Testis (tissue), 3 donors: ENCODE data around the gene SIPA1L2. TPM values are rescaled to one million over a fixed set of nuclear protein-coding genes. Genes with fewer than 3 reads are reported as not detected.

Experiments
- DNase-seq: peaks from one replicate; pipeline ENCODE4 v3.0.0-alpha.2; 2019
- H3K27ac ChIP-seq, 2 donors: fragments of 200-600 bp; sonication (generic); one replicate each; pipeline ENCODE4 v1.5.1; 2019
- H3K27me3 ChIP-seq: fragments of 200-600 bp; sonication (generic); one replicate; pipeline ENCODE4 v1.5.1; 2019
- H3K36me3 ChIP-seq: fragments of 200-600 bp; sonication (generic); one replicate; pipeline ENCODE4 v1.5.1; 2017; ENCODE audit warnings: low read depth; ENCODE audit errors: missing control alignments
- H3K4me1 ChIP-seq: fragments of 200-600 bp; sonication (generic); one replicate; pipeline ENCODE4 v1.5.1; 2019
- H3K4me3 ChIP-seq, 2 donors: fragments of 200-600 bp; sonication (generic); one replicate each; pipeline ENCODE4 v1.5.1; 2017 to 2019
- H3K9me3 ChIP-seq: fragments of 200-600 bp; sonication (generic); one replicate; pipeline ENCODE4 v1.5.1; 2017
- POLR2A ChIP-seq: fragments of 450-650 bp; IDR thresholded peaks from one replicate; pipeline ENCODE4 v1.6.1; 2017; ENCODE audit warnings: antibody characterized with exemption, mild to moderate bottlenecking, moderate library complexity
- WGBS, 2 donors: methylation state at CpG; one replicate each; pipeline ENCODE4 v1.1.5; 2018; 5-methylcytosine and 5-hydroxymethylcytosine counted together
- intact Hi-C: fragments of 100-400 bp; cut with DNase I; formaldehyde crosslinking; loops from one replicate; pipeline ENCODE4 v1.15.1; 2023; ENCODE audit warnings: low total_unique reads
- polyA plus RNA-seq: library from polyadenylated mRNA; stranded (reverse); fragments of 350-450 nt; fragmentation: Illumina TruSeq; extraction: RNeasy Lipid Tissue Mini Kit (QIAGEN cat#74804); gene quantifications from one replicate; pipeline ENCODE4 v1.2.3, GENCODE V29; 2014; ENCODE audit warnings: low read depth, low replicate concordance; ENCODE audit not compliant: insufficient read depth
- total RNA-seq, 2 donors: library from RNA; depleted of rRNA; stranded (reverse); fragments of >200 nt; gene quantifications; one replicate each; pipeline ENCODE4 v1.2.3, GENCODE V29; 2016
- TF ChIP-seq, protein P1 (sequence below), 3 experiments: fragments of 450-650 bp in 2 of 3; fragments of 200-600 bp in 1 of 3; sonication (generic) in 1 of 3; IDR thresholded peaks; one replicate each; pipeline ENCODE4 v1.5.1; 2016 to 2019; ENCODE audit warnings: antibody characterized with exemption in 3 of 3, mild to moderate bottlenecking in 2 of 3, moderate library complexity in 1 of 3

SIPA1L2 gene
- total and polyA plus RNA-seq, 3 donors from 2014 or later: 19.5 to 43.4 (median 36.1) TPM

GRCh38 chr1:232608427-232608826 lies 21.5 kb downstream of the SIPA1L2 start:
- intact Hi-C loops: no loop called here
- H3K36me3 ChIP-seq: no peaks in the 10 kb centered on the region
- TF ChIP-seq, protein P1, sequence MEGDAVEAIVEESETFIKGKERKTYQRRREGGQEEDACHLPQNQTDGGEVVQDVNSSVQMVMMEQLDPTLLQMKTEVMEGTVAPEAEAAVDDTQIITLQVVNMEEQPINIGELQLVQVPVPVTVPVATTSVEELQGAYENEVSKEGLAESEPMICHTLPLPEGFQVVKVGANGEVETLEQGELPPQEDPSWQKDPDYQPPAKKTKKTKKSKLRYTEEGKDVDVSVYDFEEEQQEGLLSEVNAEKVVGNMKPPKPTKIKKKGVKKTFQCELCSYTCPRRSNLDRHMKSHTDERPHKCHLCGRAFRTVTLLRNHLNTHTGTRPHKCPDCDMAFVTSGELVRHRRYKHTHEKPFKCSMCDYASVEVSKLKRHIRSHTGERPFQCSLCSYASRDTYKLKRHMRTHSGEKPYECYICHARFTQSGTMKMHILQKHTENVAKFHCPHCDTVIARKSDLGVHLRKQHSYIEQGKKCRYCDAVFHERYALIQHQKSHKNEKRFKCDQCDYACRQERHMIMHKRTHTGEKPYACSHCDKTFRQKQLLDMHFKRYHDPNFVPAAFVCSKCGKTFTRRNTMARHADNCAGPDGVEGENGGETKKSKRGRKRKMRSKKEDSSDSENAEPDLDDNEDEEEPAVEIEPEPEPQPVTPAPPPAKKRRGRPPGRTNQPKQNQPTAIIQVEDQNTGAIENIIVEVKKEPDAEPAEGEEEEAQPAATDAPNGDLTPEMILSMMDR (IDR thresholded peaks at IDR 0.05): no peak
- TF ChIP-seq POLR2A: no peak
- WGBS, 2 donors: 74 to 80% methylated on average over 4 of the region's 4 CpGs
- H3K9me3 ChIP-seq: no peaks in the 10 kb centered on the region
- no peak overlapping the region for H3K27ac ChIP-seq
- no peak for DNase-seq
- no peak overlapping the region for H3K4me3 ChIP-seq
- H3K4me1 ChIP-seq: no peaks in the 10 kb centered on the region
- H3K27me3 ChIP-seq: no peaks in the 10 kb centered on the region

DNA sequence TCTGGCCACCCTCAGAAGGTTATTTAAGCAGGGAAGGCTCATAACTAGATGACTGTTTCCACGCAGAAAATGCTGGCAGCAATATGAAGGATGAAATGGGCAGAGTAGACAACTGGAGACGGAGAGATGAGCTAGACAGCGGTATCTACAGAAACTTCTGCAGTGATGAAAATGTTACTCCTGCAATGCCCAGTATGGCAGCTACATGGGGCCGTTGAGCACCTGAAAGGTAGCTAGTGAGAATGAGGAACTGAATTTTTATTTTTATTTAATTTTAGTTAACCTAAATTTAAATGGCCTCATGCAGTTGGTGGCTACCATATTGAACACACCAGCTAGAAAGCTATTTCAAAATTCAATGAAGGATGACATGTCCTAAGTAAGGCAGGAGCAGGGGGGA lies 27.3 kb downstream of the SIPA1L2 start:
- intact Hi-C loops: no loop called here
- H3K4me3 ChIP-seq: no peak overlapping the region
- 81 to 98% methylated on average over 4 of the region's 4 CpGs for WGBS, 2 donors
- H3K27me3 ChIP-seq: no peaks in the 10 kb centered on the region
- no peaks in the 10 kb centered on the region for H3K9me3 ChIP-seq
- no peak for TF ChIP-seq POLR2A
- TF ChIP-seq, protein P1 (IDR thresholded peaks at IDR 0.05): no peak
- H3K36me3 ChIP-seq: no peaks in the 10 kb centered on the region
- no peaks in the 10 kb centered on the region for H3K4me1 ChIP-seq
- no peak for DNase-seq
- no peak overlapping the region for H3K27ac ChIP-seq

DNA sequence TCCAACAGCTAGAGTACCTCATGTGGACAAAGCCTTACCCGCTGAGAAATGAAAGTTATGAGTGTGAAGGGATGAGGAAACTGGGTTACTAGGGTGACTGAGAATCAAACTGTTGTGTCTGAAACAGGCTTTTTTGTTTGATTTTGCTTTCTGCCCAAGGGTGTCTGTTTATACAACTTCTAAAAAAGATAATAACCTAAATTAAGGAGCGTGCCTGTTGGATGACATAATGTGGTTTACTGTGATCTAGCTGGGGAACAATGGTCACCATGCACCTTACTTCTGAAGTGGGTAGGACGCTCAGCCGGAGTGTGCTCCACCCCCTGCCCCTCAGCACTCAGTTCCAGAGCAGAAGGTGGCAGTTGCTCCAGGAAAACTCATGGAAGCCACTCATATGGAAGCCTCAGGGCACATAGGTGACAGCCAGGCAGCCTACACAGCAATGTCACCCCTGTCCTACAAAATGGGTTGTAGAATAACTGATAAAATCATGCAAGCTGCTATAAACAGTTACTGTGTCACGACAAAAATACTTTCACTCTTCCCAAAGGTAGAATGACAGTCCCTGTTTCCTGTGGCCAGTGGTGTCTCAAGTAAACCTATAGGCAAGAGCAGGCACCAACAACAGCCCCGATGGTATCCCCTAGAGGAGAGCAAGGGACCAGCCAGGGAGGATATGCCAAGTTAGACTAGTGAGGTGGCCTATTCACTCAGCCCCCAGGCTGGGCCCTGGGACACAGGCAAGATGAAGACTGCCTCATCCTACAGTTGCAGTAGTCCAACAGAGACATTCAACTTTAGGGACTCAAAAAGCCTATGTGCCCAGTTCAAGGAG lies 29.3 kb downstream of the SIPA1L2 start:
- Histone ChIP-seq H3K9me3 (no peaks in the 10 kb centered on the region), H3K4me1 (no peaks in the 10 kb centered on the region), H3K27ac (no peak overlapping the region), H3K4me3 (no peak overlapping the region), H3K36me3 (no peaks in the 10 kb centered on the region), H3K27me3 (no peaks in the 10 kb centered on the region)
- no peak for TF ChIP-seq POLR2A
- TF ChIP-seq, protein P1 (IDR thresholded peaks at IDR 0.05): no peak
- no peak for DNase-seq
- WGBS, 2 donors: 81 to 84% methylated on average over 6 of the region's 6 CpGs
- intact Hi-C loops: no loop called here

- H3K27ac ChIP-seq: no peak overlapping the region
- no peak for TF ChIP-seq POLR2A
- TF ChIP-seq, protein P1 (IDR thresholded peaks at IDR 0.05): no peak
- intact Hi-C loops: no loop called here
- H3K36me3 ChIP-seq: no peaks in the 10 kb centered on the region
- no peaks in the 10 kb centered on the region for H3K4me1 ChIP-seq
- no peaks in the 10 kb centered on the region for H3K9me3 ChIP-seq
- 82 to 85% methylated on average over 11 of the region's 11 CpGs for WGBS, 2 donors
- H3K27me3 ChIP-seq: no peaks in the 10 kb centered on the region
- H3K4me3 ChIP-seq: no peak overlapping the region
- DNase-seq: no peak
Observed at GRCh38 chr1:232599178-232600041, 30.5 kb downstream of the SIPA1L2 start.
